GM21825 (cell line): ENCODE measurements around the gene MFSD12.
"Not testable (repeated sequence)": the region's sequence is repeated elsewhere in the genome, so short reads cannot be mapped to it uniquely, and the experiment has no call there.

ENCODE experiments used
- ATAC-seq: cut with Tn5 transposase; IDR thresholded peaks from one replicate; pipeline ENCODE4 v1.9.1; 2021; ENCODE audit warnings: mild to moderate bottlenecking, moderate library complexity; ENCODE audit not compliant: unreplicated experiment

Gene MFSD12

GRCh38 chr19:3538965-3539755, 18.2 kb downstream of the MFSD12 start, which contains the start of gene TEKTIP1:
TSS of gene TEKTIP1 (plus strand) at chr19:3539174. CDS start at chr19:3539178, 4 bp downstream.
- no peak for ATAC-seq

- ATAC-seq, result no peak
Observed at GRCh38 chr19:3538258-3538929, 19.0 kb downstream of the MFSD12 start.

GRCh38 chr19:3537438-3538240, 19.7 kb downstream of the MFSD12 start:
- ATAC-seq, result no peak

GRCh38 chr19:3537101-3537437, 20.3 kb downstream of the MFSD12 start:
- ATAC-seq, result no peak

GRCh38 chr19:3536429-3537100, 20.8 kb downstream of the MFSD12 start:
- ATAC-seq, result no peak

GRCh38 chr19:3535981-3536380, 21.4 kb downstream of the MFSD12 start:
- ATAC-seq, result no peak

GRCh38 chr19:3535563-3535965, 21.8 kb downstream of the MFSD12 start:
- no peak for ATAC-seq

GRCh38 chr19:3535235-3535535, 22.2 kb downstream of the MFSD12 start:
- no peak for ATAC-seq

GRCh38 chr19:3534375-3535234, 22.8 kb downstream of the MFSD12 start:
- ATAC-seq, result no peak

- no peak for ATAC-seq
Observed at GRCh38 chr19:3533563-3534216, 23.7 kb downstream of the MFSD12 start.

- no peak for ATAC-seq
Observed at GRCh38 chr19:3533033-3533432, 24.4 kb downstream of the MFSD12 start.

GRCh38 chr19:3532154-3532786, 25.1 kb downstream of the MFSD12 start:
- ATAC-seq, result no peak

- ATAC-seq, result no peak
Observed at GRCh38 chr19:3531716-3532115, 25.7 kb downstream of the MFSD12 start.

- no peak for ATAC-seq
Observed at GRCh38 chr19:3530389-3530788, 27.0 kb downstream of the MFSD12 start.

- ATAC-seq, result not testable (repeated sequence)
Observed at GRCh38 chr19:3529299-3529698, 28.1 kb downstream of the MFSD12 start.

GRCh38 chr19:3528539-3529211, 28.7 kb downstream of the MFSD12 start:
- no peak for ATAC-seq

- no peak for ATAC-seq
Observed at GRCh38 chr19:3528080-3528479, 29.3 kb downstream of the MFSD12 start.

- no peak for ATAC-seq
Observed at GRCh38 chr19:3527238-3527910, 30.0 kb downstream of the MFSD12 start.
